ENCODE data around the gene SEL1L3. TPM values are rescaled to one million over a fixed set of nuclear protein-coding genes. Genes with fewer than 3 reads are reported as not detected.
A peak's percentile ranks its signal among the peaks of the same experiment; 100 is the strongest.

Gene SEL1L3
- total RNA-seq, 1 donor: 83.5 TPM

GRCh38 chr4:25888781-25889180 is 26.0 kb upstream of the SEL1L3 start:
- no peak for TF ChIP-seq CTCF (IDR thresholded peaks at IDR 0.05; ENCODE audit: insufficient read depth, low read length)
- DNase-seq (ENCODE audit: low read depth): peak; percentile 54
- no peak overlapping the region for H3K4me3 ChIP-seq (ENCODE audit: low read depth, low read length)

GRCh38 chr4:25884031-25884782 is 21.4 kb upstream of the SEL1L3 start:
- DNase-seq (ENCODE audit: low read depth): peak; percentile 81
- H3K4me3 ChIP-seq (ENCODE audit: low read depth, low read length): no peak overlapping the region
- no peak for TF ChIP-seq CTCF (IDR thresholded peaks at IDR 0.05; ENCODE audit: insufficient read depth, low read length)

- TF ChIP-seq CTCF (IDR thresholded peaks at IDR 0.05; ENCODE audit: insufficient read depth, low read length): no peak
- DNase-seq (ENCODE audit: low read depth): peak; percentile 52
- no peak overlapping the region for H3K4me3 ChIP-seq (ENCODE audit: low read depth, low read length)
Measured at GRCh38 chr4:25883565-25883964, 20.8 kb upstream of the SEL1L3 start.

GRCh38 chr4:25882226-25882625 is 19.4 kb upstream of the SEL1L3 start:
- no peak for TF ChIP-seq CTCF (IDR thresholded peaks at IDR 0.05; ENCODE audit: insufficient read depth, low read length)
- no peak for DNase-seq (ENCODE audit: low read depth)
- no peak overlapping the region for H3K4me3 ChIP-seq (ENCODE audit: low read depth, low read length)

- no peak overlapping the region for H3K4me3 ChIP-seq (ENCODE audit: low read depth, low read length)
- no peak for TF ChIP-seq CTCF (IDR thresholded peaks at IDR 0.05; ENCODE audit: insufficient read depth, low read length)
- no peak for DNase-seq (ENCODE audit: low read depth)
Measured at GRCh38 chr4:25881193-25881592, 18.4 kb upstream of the SEL1L3 start.

GRCh38 chr4:25879991-25880651 is 17.3 kb upstream of the SEL1L3 start:
- peak; percentile 94 for DNase-seq (ENCODE audit: low read depth)
- no peak overlapping the region for H3K4me3 ChIP-seq (ENCODE audit: low read depth, low read length)
- no peak for TF ChIP-seq CTCF (IDR thresholded peaks at IDR 0.05; ENCODE audit: insufficient read depth, low read length)
